Activated CD4-positive, CD25-positive, alpha-beta regulatory T cell treated with anti-CD3 and anti-CD28 coated beads, Interleukin-2, amount 50 U/mL, for 72 hours (primary cell): ENCODE measurements around the gene TUBD1.

Source experiments
- DNase-seq: peaks from one replicate; pipeline ENCODE4 v3.0.0; 2021

Gene TUBD1

GRCh38 chr17:59814685-59815084, 78.1 kb downstream of the TUBD1 start:
- DNase-seq: no peak

- no peak for DNase-seq
Measured at GRCh38 chr17:59814276-59814675, 78.5 kb downstream of the TUBD1 start.

- no peak for DNase-seq
Measured at GRCh38 chr17:59812139-59812538, 80.6 kb downstream of the TUBD1 start.

GRCh38 chr17:59811209-59811608, 81.5 kb downstream of the TUBD1 start:
- no peak for DNase-seq

- no peak for DNase-seq
Measured at GRCh38 chr17:59810894-59811153, 81.9 kb downstream of the TUBD1 start.
